Endodermal cell (in vitro differentiated cells): ENCODE data around the gene SH2B3. TPM values are rescaled to one million over a fixed set of nuclear protein-coding genes. Genes with fewer than 3 reads are reported as not detected.
A peak's percentile ranks its signal among the peaks of the same experiment; 100 is the strongest.

Experiments
- DNase-seq: peaks from one replicate; pipeline ENCODE4 v3.0.0-alpha.2; 2017
- H3K27ac ChIP-seq: 2 replicates; pipeline ENCODE4 v1.5.1; 2013; ENCODE audit warnings: mild to moderate bottlenecking, low read depth, low read length, moderate library complexity
- H3K27me3 ChIP-seq: 2 replicates; pipeline ENCODE4 v1.6.1; 2013; ENCODE audit warnings: mild to moderate bottlenecking, low read length, moderate library complexity; ENCODE audit not compliant: insufficient read depth, control insufficient read depth, poor library complexity, severe bottlenecking
- H3K36me3 ChIP-seq: 2 replicates; pipeline ENCODE4 v1.7.0; 2013; ENCODE audit warnings: mild to moderate bottlenecking, low read length, moderate library complexity; ENCODE audit not compliant: control insufficient read depth, insufficient read depth
- H3K4me1 ChIP-seq: one replicate; pipeline ENCODE4 v1.7.0; 2013; ENCODE audit warnings: low read length; ENCODE audit not compliant: control insufficient read depth, insufficient read depth
- H3K4me3 ChIP-seq: 2 replicates; pipeline ENCODE4 v1.5.1; 2013; ENCODE audit warnings: mild to moderate bottlenecking, low read length, moderate library complexity
- H3K9ac ChIP-seq: 2 replicates; pipeline ENCODE4 v1.6.1; 2013; ENCODE audit warnings: mild to moderate bottlenecking, low read length, moderate library complexity; ENCODE audit not compliant: poor library complexity, severe bottlenecking; ENCODE audit errors: extremely low read depth
- H3K9me3 ChIP-seq: 2 replicates; pipeline ENCODE4 v1.6.1; 2013; ENCODE audit warnings: mild to moderate bottlenecking, low read length, moderate library complexity; ENCODE audit not compliant: control insufficient read depth
- H3K27ac Mint-ChIP-seq: 2 replicates; pipeline ENCODE4 v1.8.0; 2020; ENCODE audit warnings: mixed read lengths
- H3K27me3 Mint-ChIP-seq: 2 replicates; pipeline ENCODE4 v1.8.0; 2021; ENCODE audit warnings: mild to moderate bottlenecking, mixed read lengths; ENCODE audit not compliant: insufficient read depth
- H3K36me3 Mint-ChIP-seq: 2 replicates; pipeline ENCODE4 v1.8.0; 2020; ENCODE audit warnings: low read depth, mixed read lengths
- H3K4me1 Mint-ChIP-seq: 2 replicates; pipeline ENCODE4 v1.8.0; 2020; ENCODE audit warnings: mixed read lengths
- H3K4me3 Mint-ChIP-seq: 2 replicates; pipeline ENCODE4 v1.8.0; 2020; ENCODE audit warnings: mild to moderate bottlenecking, moderate library complexity, mixed read lengths
- H3K9me3 Mint-ChIP-seq: 2 replicates; pipeline ENCODE4 v1.8.0; 2020; ENCODE audit warnings: mild to moderate bottlenecking, mixed read lengths
- CTCF ChIP-seq: fragments of 200-600 bp; sonication (generic); conservative IDR thresholded peaks from 2 replicates; pipeline ENCODE4 v1.5.0; 2021; ENCODE audit warnings: antibody characterized with exemption, mild to moderate bottlenecking
- WGBS, 2 experiments: methylation state at CpG; one replicate each; pipeline versions ENCODE4 v1.1.5 to v1.1.7; 2013; ENCODE audit warnings: missing lambda C conversion rate in 2 of 2, mixed read lengths in 1 of 2; ENCODE audit not compliant: insufficient coverage in 1 of 2, insufficient read length in 1 of 2; 5-methylcytosine and 5-hydroxymethylcytosine counted together
- total RNA-seq, 2 donors: library from RNA; stranded (reverse); fragmentation: NEBNext Ultra II Directional in 1 of 2; extraction: Animal tissue kit (Norgen Biotek cat#: 25700) in 1 of 2; gene quantifications; 2 replicates in 1 of 2; 3 replicates in 1 of 2; pipeline ENCODE4 v1.2.1, GENCODE V29; 2021

SH2B3 gene
- total RNA-seq, 2 donors from 2014 or later = 6.8 to 6.9 TPM

- peaks cover 69% of the 10 kb centered on the region for H3K36me3 ChIP-seq
- Mint-ChIP-seq H3K9me3 (no peaks in the 10 kb centered on the region), H3K27me3 (no peaks in the 10 kb centered on the region), H3K4me3 (no peak overlapping the region), H3K27ac (peak overlapping the region; percentile 11), H3K4me1 (no peaks in the 10 kb centered on the region), H3K36me3 (peaks cover 50% of the 10 kb centered on the region)
- DNase-seq = peak; percentile 43
- H3K9ac ChIP-seq = no peak overlapping the region
- no peaks in the 10 kb centered on the region for H3K9me3 ChIP-seq
- no peak for TF ChIP-seq CTCF
- WGBS, 2 experiments = 95 to 100% methylated on average over 14 to 15 of the region's 15 CpGs
- H3K4me3 ChIP-seq = no peak overlapping the region
- H3K4me1 ChIP-seq = no peaks in the 10 kb centered on the region
- no peaks in the 10 kb centered on the region for H3K27me3 ChIP-seq
- no peak overlapping the region for H3K27ac ChIP-seq
Observed at GRCh38 chr12:111455448-111456320, 50.0 kb downstream of the SH2B3 start.

GRCh38 chr12:111457071-111457470 lies 51.3 kb downstream of the SH2B3 start:
- Mint-ChIP-seq H3K4me3 (no peak overlapping the region), H3K27ac (no peak overlapping the region)

GRCh38 chr12:111457577-111457976 lies 51.9 kb downstream of the SH2B3 start:
- peaks cover 5% of the 10 kb centered on the region for H3K4me1 Mint-ChIP-seq
- H3K9ac ChIP-seq = no peak overlapping the region
- 97 to 100% methylated on average over 1 to 2 of the region's 3 CpGs for WGBS, 2 experiments

More at GRCh38 chr12:111457071-111457470, 51.3 kb downstream of the SH2B3 start:
- no peaks in the 10 kb centered on the region for H3K9me3 Mint-ChIP-seq
- Histone ChIP-seq H3K9me3 (no peaks in the 10 kb centered on the region), H3K4me3 (no peak overlapping the region), H3K36me3 (peaks cover 57% of the 10 kb centered on the region), H3K9ac (no peak overlapping the region), H3K27ac (no peak overlapping the region), H3K27me3 (no peaks in the 10 kb centered on the region), H3K4me1 (no peaks in the 10 kb centered on the region)
- H3K4me1 Mint-ChIP-seq = no peaks in the 10 kb centered on the region
- WGBS, 2 experiments = 96 to 97% methylated on average over 6 to 9 of the region's 9 CpGs
- H3K36me3 Mint-ChIP-seq = peaks cover 39% of the 10 kb centered on the region
- H3K27me3 Mint-ChIP-seq = no peaks in the 10 kb centered on the region
- TF ChIP-seq CTCF = no peak
- peak; percentile 29 for DNase-seq

More at GRCh38 chr12:111457577-111457976, 51.9 kb downstream of the SH2B3 start:
- Histone ChIP-seq H3K4me3 (no peak overlapping the region), H3K27me3 (no peaks in the 10 kb centered on the region), H3K36me3 (peaks cover 57% of the 10 kb centered on the region), H3K4me1 (peaks cover 5% of the 10 kb centered on the region), H3K27ac (no peak overlapping the region), H3K9me3 (no peaks in the 10 kb centered on the region)
- Mint-ChIP-seq H3K9me3 (no peaks in the 10 kb centered on the region), H3K36me3 (peaks cover 39% of the 10 kb centered on the region), H3K4me3 (no peak overlapping the region), H3K27ac (no peak overlapping the region), H3K27me3 (no peaks in the 10 kb centered on the region)
- no peak for TF ChIP-seq CTCF
- peak; percentile 22 for DNase-seq
